Measurements from ENCODE around the gene EIF3F. TPM values are rescaled to one million over a fixed set of nuclear protein-coding genes. Genes with fewer than 3 reads are reported as not detected.

Gene EIF3F
- total and polyA plus RNA-seq, 2 of the 13 experiments (the other 11 are each of a cell fraction or from before 2014, with no cell fraction given), result 109 to 191 TPM

- Histone ChIP-seq H3K36me3 (replicated peaks in 1 of 2; ENCODE audit: control insufficient read depth in 1 of 2, insufficient read depth in 2 of 2, low read length in 2 of 2) (no peaks in the 10 kb centered on the region), H2AFZ (ENCODE audit: low read length) (no peak overlapping the region), H3K79me2 (ENCODE audit: insufficient read depth, low read length) (no peaks in the 10 kb centered on the region), H4K20me1 (ENCODE audit: insufficient read depth, low read length) (no peaks in the 10 kb centered on the region), H3K4me3 (replicated peaks in 1 of 3; ENCODE audit: insufficient read depth in 1 of 3, low read depth in 2 of 3, low read length in 3 of 3) (no peak overlapping the region), H3K9me3 (ENCODE audit: low read length) (no peaks in the 10 kb centered on the region), H3K4me2 (ENCODE audit: low read depth, low read length) (no peak overlapping the region), H3K27me3 (ENCODE audit: control insufficient read depth in 1 of 2, insufficient read depth in 2 of 2, low read length in 2 of 2) (peaks cover 0 to 4% of the 10 kb centered on the region in 2 experiments; a peak in 1 of 5 replicates), H3K27ac (ENCODE audit: extremely low read length, insufficient read depth, low read length) (no peak overlapping the region), H3K9ac (ENCODE audit: insufficient read depth, low read depth, low read length) (no peak overlapping the region), H3K4me1 (ENCODE audit: insufficient read depth, low read length) (no peaks in the 10 kb centered on the region)
- POLR2A ChIA-PET, result no interaction called here
- ATAC-seq, result no peak
- DNase-seq (ENCODE audit: low spot score), result no peak
- TF ChIP-seq PITX1 (CRISPR knock-in tag; IDR thresholded peaks at IDR 0.05) (no peak), MAF1 (CRISPR knock-in tag; IDR thresholded peaks at IDR 0.05; ENCODE audit: borderline replicate concordance) (no peak), ZNF629 (CRISPR knock-in tag; conservative IDR thresholded peaks at IDR 0.05) (no peak), DNMT3B (CRISPR knock-in tag; conservative IDR thresholded peaks at IDR 0.05) (no peak), ZMYM4 (CRISPR knock-in tag; IDR thresholded peaks at IDR 0.05) (no peak), ZBTB20 (CRISPR knock-in tag; IDR thresholded peaks at IDR 0.05; ENCODE audit: borderline replicate concordance, low read depth) (no peak), ZNF18 (CRISPR knock-in tag; IDR thresholded peaks at IDR 0.05; ENCODE audit: insufficient replicate concordance) (no peak), BORCS8-MEF2B (CRISPR knock-in tag; IDR thresholded peaks at IDR 0.05) (no peak), SMYD3 (CRISPR knock-in tag; IDR thresholded peaks at IDR 0.05) (no peak), TOPORS (CRISPR knock-in tag; IDR thresholded peaks at IDR 0.05) (no peak), MZF1 (CRISPR knock-in tag; IDR thresholded peaks at IDR 0.05; ENCODE audit: borderline replicate concordance) (no peak), THRA (CRISPR knock-in tag; IDR thresholded peaks at IDR 0.05; ENCODE audit: borderline replicate concordance) (no peak)
- TF ChIP-seq, protein P1, sequence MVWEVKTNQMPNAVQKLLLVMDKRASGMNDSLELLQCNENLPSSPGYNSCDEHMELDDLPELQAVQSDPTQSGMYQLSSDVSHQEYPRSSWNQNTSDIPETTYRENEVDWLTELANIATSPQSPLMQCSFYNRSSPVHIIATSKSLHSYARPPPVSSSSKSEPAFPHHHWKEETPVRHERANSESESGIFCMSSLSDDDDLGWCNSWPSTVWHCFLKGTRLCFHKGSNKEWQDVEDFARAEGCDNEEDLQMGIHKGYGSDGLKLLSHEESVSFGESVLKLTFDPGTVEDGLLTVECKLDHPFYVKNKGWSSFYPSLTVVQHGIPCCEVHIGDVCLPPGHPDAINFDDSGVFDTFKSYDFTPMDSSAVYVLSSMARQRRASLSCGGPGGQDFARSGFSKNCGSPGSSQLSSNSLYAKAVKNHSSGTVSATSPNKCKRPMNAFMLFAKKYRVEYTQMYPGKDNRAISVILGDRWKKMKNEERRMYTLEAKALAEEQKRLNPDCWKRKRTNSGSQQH (CRISPR knock-in tag; IDR thresholded peaks at IDR 0.05; ENCODE audit: low read depth), result no peak
- in situ Hi-C loops (cut with HindIII; ENCODE audit: extremely low pct_ligation_motif_present, low pct_unique_long_range_greater_than_20kb) (no loop called here), intact Hi-C loops (cut with micrococcal nuclease; ENCODE audit: unreplicated experiment) (no loop called here)
- CTCF ChIA-PET (ENCODE audit: low intra/inter-chr PET ratio, low total read pairs), result no interaction called here
- FAIRE-seq, result no peak
- BruUV-seq (replicated peaks), result no TSS peak
- 0% methylated on average over 1 of the region's 1 CpG for WGBS (ENCODE audit: low lambda C conversion rate)
Observed at GRCh38 chr11:7967097-7967496, 20.0 kb upstream of the EIF3F start.

All from HepG2 (cell line).